ENCODE results near the gene WDR6.

- TF ChIP-seq CTCF (conservative IDR thresholded peaks at IDR 0.05) (no peak), EZH2 (IDR thresholded peaks at IDR 0.05; ENCODE audit: low read depth) (no peak)
These were observed 44.3 kb upstream of the WDR6 start for GRCh38 chr3:48962939-48963338.

Data from PC-9 (cell line).